ENCODE data around the gene ZNF333.

- TF ChIP-seq CTCF (IDR thresholded peaks at IDR 0.05), result no peak
- TF ChIP-seq EZH2phosphoT487 (IDR thresholded peaks at IDR 0.05), result no peak
Observed at GRCh38 chr19:14676762-14677161, 13.1 kb upstream of the ZNF333 start.
